ENCODE measurements around the gene DOK3.
"Not testable (repeated sequence)": the region's sequence is repeated elsewhere in the genome, so short reads cannot be mapped to it uniquely, and the experiment has no call there.

DOK3 gene

GRCh38 chr5:177534433-177534832 is 24.8 kb upstream of the DOK3 start:
- not testable (repeated sequence) for FAIRE-seq

GRCh38 chr5:177531209-177531940 is 21.7 kb upstream of the DOK3 start:
- no peak for FAIRE-seq

GRCh38 chr5:177530638-177531037 is 21.0 kb upstream of the DOK3 start:
- no peak for FAIRE-seq

- FAIRE-seq = no peak
Observed at GRCh38 chr5:177529247-177530203, 19.9 kb upstream of the DOK3 start.

DNA sequence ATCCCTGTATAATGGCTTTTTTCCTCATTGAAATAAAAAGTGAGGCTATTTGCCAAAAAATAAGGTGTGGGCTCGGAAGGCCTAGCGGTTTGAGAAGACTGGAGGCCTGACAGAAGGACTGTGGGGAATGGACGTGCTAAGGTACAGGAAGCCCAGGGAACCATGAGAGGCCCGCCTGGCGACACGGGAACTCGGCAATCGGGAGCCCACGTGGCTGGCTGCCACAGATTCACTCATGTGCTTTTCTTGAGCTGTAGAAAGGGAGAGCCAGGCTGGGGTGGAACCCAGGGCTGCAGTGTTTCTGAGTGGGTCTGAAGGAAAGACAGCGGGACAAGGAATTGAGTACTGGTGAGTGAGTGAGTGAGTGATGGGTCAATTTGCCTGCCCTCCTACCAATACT is 19.0 kb upstream of the DOK3 start:
- no peak for FAIRE-seq

GRCh38 chr5:177527595-177527994 is 18.0 kb upstream of the DOK3 start:
- no peak for FAIRE-seq

- no peak for FAIRE-seq
Observed at GRCh38 chr5:177526791-177527190, 17.2 kb upstream of the DOK3 start.

- FAIRE-seq = no peak
Observed at GRCh38 chr5:177526191-177526590, 16.6 kb upstream of the DOK3 start.

- FAIRE-seq = no peak
Observed at GRCh38 chr5:177524941-177525655, 15.5 kb upstream of the DOK3 start.

DNA sequence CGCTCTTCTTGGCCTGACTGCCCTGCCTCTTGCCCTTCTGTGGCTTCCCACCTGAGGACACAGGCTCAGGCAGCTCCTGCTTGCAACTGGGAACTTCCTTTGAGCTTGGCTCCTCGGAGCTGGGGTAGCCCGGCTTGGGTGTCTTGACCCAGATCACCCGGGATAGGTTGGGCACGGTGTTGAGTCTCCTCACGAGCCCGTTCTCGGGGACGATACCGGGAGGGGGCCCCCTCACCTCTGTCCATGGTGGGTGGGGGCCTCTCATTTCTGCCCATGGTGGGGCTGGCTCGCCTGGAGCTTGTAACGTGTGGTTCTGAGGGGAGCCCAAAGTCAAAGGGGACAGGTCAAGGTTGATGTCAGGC is 14.9 kb upstream of the DOK3 start:
- FAIRE-seq = no peak

- FAIRE-seq = no peak
Observed at GRCh38 chr5:177523711-177524538, 14.3 kb upstream of the DOK3 start.

- FAIRE-seq = no peak
Observed at GRCh38 chr5:177520916-177521513, 11.4 kb upstream of the DOK3 start.

GRCh38 chr5:177520271-177520670 is 10.6 kb upstream of the DOK3 start:
- FAIRE-seq = no peak

DNA sequence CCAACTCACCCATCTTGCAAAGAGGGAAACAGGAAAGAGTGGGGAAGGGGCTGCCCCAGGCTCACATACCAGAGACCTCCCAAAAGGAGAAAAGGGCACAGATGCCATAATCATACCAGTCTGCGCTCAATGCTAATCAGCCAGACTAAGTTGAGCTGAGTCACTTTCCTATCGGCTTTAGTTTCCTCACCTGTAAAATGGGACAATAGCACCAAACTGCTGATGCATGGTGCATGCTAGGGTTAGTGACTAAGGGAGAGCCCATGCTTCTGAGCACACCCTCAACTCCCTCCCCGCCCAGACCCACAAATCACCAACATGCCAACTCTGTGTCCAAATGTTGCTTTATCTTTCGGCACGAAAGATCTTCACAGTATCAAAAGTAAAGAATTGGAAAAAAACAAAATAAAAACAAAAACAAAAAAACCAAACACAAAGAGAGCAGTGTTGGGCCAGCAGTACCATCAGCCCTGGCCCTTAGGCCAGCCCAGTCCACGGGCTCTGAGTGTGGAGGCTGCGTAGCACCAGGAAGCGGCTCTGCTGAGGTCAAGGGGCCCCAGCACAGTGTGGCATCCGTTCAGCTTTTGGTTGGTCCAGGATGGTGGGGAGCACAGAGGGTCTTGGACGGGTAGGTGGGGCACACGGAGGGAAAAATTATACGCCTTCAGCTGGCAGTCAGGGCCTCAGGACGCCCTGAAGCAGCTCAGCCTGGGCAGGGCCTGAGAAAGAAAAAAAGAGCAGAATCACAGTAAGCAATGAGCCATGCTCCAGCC is 10.0 kb upstream of the DOK3 start:
- no peak for FAIRE-seq

DNA sequence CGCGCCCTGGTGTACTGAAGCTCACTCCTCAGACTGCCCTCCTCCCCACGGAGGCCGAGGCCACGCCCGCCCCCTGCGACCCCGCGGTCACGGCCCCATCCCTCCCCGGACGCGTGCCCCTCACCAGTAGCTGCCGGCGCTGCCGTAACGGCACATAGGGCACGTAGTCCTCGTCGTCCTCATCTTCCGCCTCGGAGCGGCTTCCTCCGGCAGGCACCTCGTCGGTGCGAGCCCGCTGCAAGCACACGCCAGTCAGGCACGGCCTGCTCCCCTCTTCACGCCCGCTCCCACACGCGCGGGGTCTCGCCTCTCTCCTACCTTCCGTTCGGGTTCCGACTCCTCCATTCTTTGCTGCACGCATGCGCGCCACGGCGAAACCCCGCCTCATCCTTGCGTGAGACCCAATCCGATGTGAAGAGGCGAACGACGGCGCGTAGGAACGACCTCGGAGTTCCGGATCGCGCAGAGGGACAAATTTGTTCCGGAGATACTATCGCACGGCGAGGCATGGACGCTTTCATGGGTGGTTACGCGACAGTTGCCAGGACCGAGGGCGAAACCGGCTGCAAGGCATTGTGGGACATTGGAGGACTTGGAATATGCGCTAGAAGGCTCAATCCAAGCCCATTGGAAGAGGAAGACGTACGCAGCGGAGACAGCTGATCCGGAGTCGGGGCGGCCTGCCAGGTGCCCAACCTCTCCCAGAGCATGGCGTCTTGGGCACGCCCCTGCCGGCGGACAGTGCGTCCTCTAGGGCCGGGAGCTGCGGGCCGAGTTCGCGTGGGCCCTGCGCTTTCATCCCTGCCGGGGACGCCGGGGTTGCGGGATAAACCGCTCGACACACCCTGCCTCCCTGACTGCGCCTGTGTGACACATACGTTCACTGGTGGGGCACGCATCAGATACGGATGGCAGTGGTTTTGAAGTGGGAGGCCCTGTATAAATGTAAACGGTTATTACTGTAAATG is 7.3 kb upstream of the DOK3 start, which contains the start of gene DDX41:
DDX41 (minus strand) TSS at position 361 of the 968 bp plus-strand sequence; CDS start at position 345, 16 bp downstream.
- peak; percentile 94 for FAIRE-seq

DNA sequence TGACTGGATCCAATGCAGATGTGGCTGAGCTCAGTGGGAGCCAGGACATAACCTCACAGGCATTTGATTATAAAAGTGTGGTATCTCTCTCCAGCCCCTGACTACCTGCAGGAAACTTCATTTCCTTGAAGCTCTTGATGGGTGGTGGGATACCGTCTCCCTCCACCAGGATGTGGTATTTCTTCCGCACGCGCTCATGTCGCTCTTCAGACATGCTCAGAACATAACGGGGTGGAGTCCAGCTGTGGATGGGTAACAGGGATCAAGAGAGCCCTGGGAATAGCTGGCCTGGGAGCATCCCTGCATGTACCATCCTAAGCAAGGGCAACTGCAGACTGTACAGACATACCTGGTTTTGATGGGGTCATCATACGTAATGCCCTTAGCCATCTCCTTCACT is 6.0 kb upstream of the DOK3 start:
- no peak for FAIRE-seq

DNA sequence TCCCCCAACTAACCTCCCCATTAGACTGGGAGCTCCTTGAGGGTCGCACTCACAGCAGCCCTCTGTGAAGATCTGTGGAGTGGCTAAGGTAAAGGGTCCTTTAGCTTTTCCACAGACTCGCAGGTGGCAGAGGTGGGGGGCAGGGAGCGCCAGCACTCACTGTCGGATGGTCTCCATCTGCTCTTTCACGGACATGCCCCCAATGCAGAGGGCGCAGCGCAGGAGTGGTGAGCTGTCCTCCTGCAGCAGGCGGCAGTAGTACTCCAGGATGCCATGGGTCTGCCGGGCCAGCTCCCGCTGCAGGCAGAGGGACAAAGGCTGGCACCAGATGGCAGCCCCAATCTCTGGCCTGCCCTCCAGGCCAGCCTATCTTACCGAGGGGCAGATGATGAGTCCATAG is 4.9 kb upstream of the DOK3 start:
- no peak for FAIRE-seq

DNA sequence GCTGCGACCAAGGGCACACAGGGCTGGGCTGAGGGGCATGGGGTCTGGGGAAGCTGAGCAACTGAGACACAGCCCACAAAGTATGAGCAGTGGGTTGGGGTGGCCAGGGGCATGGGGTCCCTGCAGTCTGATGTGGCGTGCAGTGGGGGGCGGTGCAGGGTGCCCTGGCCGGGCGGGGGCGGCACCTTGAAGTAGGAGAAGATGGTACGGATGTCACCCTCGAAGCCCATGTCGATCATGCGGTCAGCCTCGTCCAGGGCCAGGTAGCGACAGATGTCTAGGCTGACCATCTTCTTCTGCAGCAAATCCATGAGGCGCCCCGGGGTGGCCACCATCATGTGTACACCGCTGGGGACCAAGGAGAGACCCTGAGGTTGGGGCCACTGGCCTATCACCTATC is 3.9 kb upstream of the DOK3 start:
- FAIRE-seq = no peak

DNA sequence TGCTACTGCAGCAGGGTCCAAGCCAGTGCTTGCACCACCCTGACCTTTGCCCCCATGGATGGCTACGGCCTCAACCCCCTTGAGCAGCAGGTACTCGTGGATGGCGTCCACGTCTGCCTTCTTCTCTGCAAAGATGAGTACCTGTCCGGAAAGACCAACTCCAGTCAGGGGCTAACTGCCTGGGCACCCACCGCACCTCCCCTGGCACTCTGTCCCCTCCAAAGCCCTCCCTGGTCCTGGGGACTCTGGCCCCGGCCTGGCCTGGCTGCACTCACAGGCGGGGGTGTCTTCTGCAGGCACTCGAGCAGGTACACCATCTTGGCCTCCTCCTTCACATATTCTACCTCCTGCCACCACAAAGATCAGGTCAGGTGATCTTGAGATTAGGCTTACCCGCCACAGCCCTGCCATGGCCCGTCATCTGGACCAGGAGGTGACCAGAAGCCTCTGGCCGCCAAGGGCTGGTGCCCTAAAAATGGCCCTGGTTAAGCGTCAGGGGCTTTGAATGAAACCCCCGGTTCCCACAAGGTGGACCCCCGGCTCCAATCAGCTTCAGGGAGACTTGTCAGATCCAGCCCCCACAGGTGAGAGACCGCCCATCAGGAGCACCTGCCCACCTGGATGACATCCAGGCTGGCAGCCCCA is 3.2 kb upstream of the DOK3 start:
- FAIRE-seq = no peak

Measured in TTC549 (cell line).